Trophoblast cell (in vitro differentiated cells and primary cell): Measurements from ENCODE around the gene DCTN1.

Source experiments
- DNase-seq, 2 donors: peaks; one replicate each; pipeline ENCODE4 v3.0.0-alpha.2; 2016
- H2AFZ ChIP-seq: 2 replicates; pipeline ENCODE4 v1.6.1; 2013; ENCODE audit warnings: low read length, moderate library complexity, mild to moderate bottlenecking; ENCODE audit not compliant: insufficient read depth, poor library complexity
- H2AK5ac ChIP-seq: 2 replicates; pipeline ENCODE4 v1.6.1; 2013; ENCODE audit warnings: mild to moderate bottlenecking, low read length
- H2BK120ac ChIP-seq: 2 replicates; pipeline ENCODE4 v1.6.1; 2013; ENCODE audit warnings: low read length, mild to moderate bottlenecking, moderate library complexity; ENCODE audit not compliant: insufficient read depth, poor library complexity
- H2BK12ac ChIP-seq: 2 replicates; pipeline ENCODE4 v1.6.1; 2013; ENCODE audit warnings: mild to moderate bottlenecking, low read length, moderate library complexity
- H2BK5ac ChIP-seq: 2 replicates; pipeline ENCODE4 v1.6.1; 2013; ENCODE audit warnings: low read length, low read depth, moderate library complexity, mild to moderate bottlenecking; ENCODE audit not compliant: poor library complexity
- H3K14ac ChIP-seq: 2 replicates; pipeline ENCODE4 v1.6.1; 2013; ENCODE audit warnings: mild to moderate bottlenecking, low read length
- H3K18ac ChIP-seq: 2 replicates; pipeline ENCODE4 v1.6.1; 2013; ENCODE audit warnings: mild to moderate bottlenecking, low read length
- H3K23ac ChIP-seq: 2 replicates; pipeline ENCODE4 v1.6.1; 2013; ENCODE audit warnings: low read length
- H3K27ac ChIP-seq: 2 replicates; pipeline ENCODE4 v1.5.1; 2013; ENCODE audit warnings: low read depth, mild to moderate bottlenecking, inconsistent platforms, low read length, moderate library complexity
- H3K27me3 ChIP-seq: 2 replicates; pipeline ENCODE4 v1.6.1; 2013; ENCODE audit warnings: inconsistent platforms, mild to moderate bottlenecking, low read length, moderate library complexity; ENCODE audit not compliant: insufficient read depth
- H3K36me3 ChIP-seq, 2 experiments: 1 replicate in 1 of 2; 2 replicates in 1 of 2; pipeline ENCODE4 v1.6.1; 2013; ENCODE audit warnings: low read length in 2 of 2, mild to moderate bottlenecking in 2 of 2, moderate library complexity in 1 of 2; ENCODE audit not compliant: insufficient read depth in 2 of 2, control insufficient read depth in 1 of 2
- H3K4ac ChIP-seq: 2 replicates; pipeline ENCODE4 v1.6.1; 2013; ENCODE audit warnings: low read depth, mild to moderate bottlenecking, low read length, moderate library complexity
- H3K4me1 ChIP-seq, 2 experiments: 1 replicate in 1 of 2; 2 replicates in 1 of 2; pipeline ENCODE4 v1.6.1; 2013; ENCODE audit warnings: low read length in 2 of 2, mild to moderate bottlenecking in 2 of 2, moderate library complexity in 1 of 2; ENCODE audit not compliant: insufficient read depth in 2 of 2, control insufficient read depth in 1 of 2
- H3K4me2 ChIP-seq: 2 replicates; pipeline ENCODE4 v1.6.1; 2013; ENCODE audit warnings: inconsistent platforms, mild to moderate bottlenecking, low read length, moderate library complexity
- H3K4me3 ChIP-seq: 2 replicates; pipeline ENCODE4 v1.5.1; 2013; ENCODE audit warnings: mild to moderate bottlenecking, low read depth, low read length, inconsistent platforms
- H3K79me1 ChIP-seq: one replicate; pipeline ENCODE4 v1.6.1; 2013; ENCODE audit warnings: low read length
- H3K79me2 ChIP-seq: 2 replicates; pipeline ENCODE4 v1.6.1; 2013; ENCODE audit warnings: low read length, mild to moderate bottlenecking; ENCODE audit not compliant: control insufficient read depth, insufficient read depth, poor library complexity
- H3K9ac ChIP-seq: 2 replicates; pipeline ENCODE4 v1.6.1; 2013; ENCODE audit warnings: mild to moderate bottlenecking, low read length
- H3K9me3 ChIP-seq: 2 replicates; pipeline ENCODE4 v1.6.1; 2013; ENCODE audit warnings: low read depth, mild to moderate bottlenecking, control low read depth, inconsistent platforms, low read length; ENCODE audit not compliant: insufficient read depth
- H4K12ac ChIP-seq: 2 replicates; pipeline ENCODE4 v1.6.1; 2013; ENCODE audit warnings: low read depth, mild to moderate bottlenecking, low read length, moderate library complexity
- H4K8ac ChIP-seq: 2 replicates; pipeline ENCODE4 v1.6.1; 2013; ENCODE audit warnings: low read depth, mild to moderate bottlenecking, low read length, moderate library complexity
- H4K91ac ChIP-seq: one replicate; pipeline ENCODE4 v1.6.1; 2013; ENCODE audit warnings: low read depth, mild to moderate bottlenecking, low read length, moderate library complexity
- WGBS: extraction: QIAGEN DNeasy Blood & Tissue Kit; methylation state at CpG from one replicate; pipeline ENCODE4 v1.1.7; 2013; ENCODE audit warnings: missing lambda C conversion rate; ENCODE audit not compliant: insufficient read length, insufficient coverage; ENCODE audit errors: extremely low coverage; 5-methylcytosine and 5-hydroxymethylcytosine counted together

The DCTN1 gene

GRCh38 chr2:74383254-74383653 is 3.1 kb upstream of the DCTN1 start:
- H3K36me3 ChIP-seq: peaks cover 4 to 9% of the 10 kb centered on the region in 2 experiments
- H2AK5ac ChIP-seq: no peak overlapping the region
- no peak overlapping the region for H3K18ac ChIP-seq
- H2BK12ac ChIP-seq: no peak overlapping the region
- peaks cover 3% of the 10 kb centered on the region for H3K79me2 ChIP-seq
- H4K8ac ChIP-seq: no peak overlapping the region
- WGBS: no CpG with 5 or more reads among the region's 1 CpG
- no peak overlapping the region for H2AFZ ChIP-seq
- no peaks in the 10 kb centered on the region for H3K27me3 ChIP-seq
- H4K91ac ChIP-seq: no peak overlapping the region
- H3K23ac ChIP-seq: no peak overlapping the region
- H3K4me3 ChIP-seq: no peak overlapping the region
- no peak overlapping the region for H3K9ac ChIP-seq
- no peak overlapping the region for H2BK120ac ChIP-seq
- H3K4ac ChIP-seq: no peak overlapping the region
- DNase-seq: no peak
- H4K12ac ChIP-seq: no peak overlapping the region
- no peak overlapping the region for H3K4me2 ChIP-seq
- H3K14ac ChIP-seq: no peak overlapping the region
- H3K79me1 ChIP-seq: no peaks in the 10 kb centered on the region
- no peak overlapping the region for H3K27ac ChIP-seq
- no peaks in the 10 kb centered on the region for H3K9me3 ChIP-seq
- no peak overlapping the region for H2BK5ac ChIP-seq
- H3K4me1 ChIP-seq: peaks cover 5 to 8% of the 10 kb centered on the region in 2 experiments

GRCh38 chr2:74381751-74382150 is 1.6 kb upstream of the DCTN1 start:
- no peaks in the 10 kb centered on the region for H3K27me3 ChIP-seq
- DNase-seq: no peak
- H3K4me1 ChIP-seq: peaks cover 5 to 8% of the 10 kb centered on the region in 2 experiments
- WGBS: no CpG with 5 or more reads among the region's 3 CpGs
- H3K36me3 ChIP-seq: peaks cover 10 to 20% of the 10 kb centered on the region in 2 experiments
- H4K8ac ChIP-seq: no peak overlapping the region
- H3K4me2 ChIP-seq: no peak overlapping the region
- H2BK12ac ChIP-seq: no peak overlapping the region
- no peak overlapping the region for H4K12ac ChIP-seq
- H3K79me2 ChIP-seq: peaks cover 3% of the 10 kb centered on the region
- H3K4ac ChIP-seq: no peak overlapping the region
- no peak overlapping the region for H4K91ac ChIP-seq
- no peak overlapping the region for H2BK120ac ChIP-seq
- H3K14ac ChIP-seq: no peak overlapping the region
- H3K4me3 ChIP-seq: no peak overlapping the region
- no peak overlapping the region for H2AFZ ChIP-seq
- H3K23ac ChIP-seq: no peak overlapping the region
- no peaks in the 10 kb centered on the region for H3K79me1 ChIP-seq
- no peak overlapping the region for H2AK5ac ChIP-seq
- no peak overlapping the region for H3K18ac ChIP-seq
- no peak overlapping the region for H3K27ac ChIP-seq
- no peak overlapping the region for H2BK5ac ChIP-seq
- no peak overlapping the region for H3K9ac ChIP-seq
- no peaks in the 10 kb centered on the region for H3K9me3 ChIP-seq

GRCh38 chr2:74378007-74378406 is 2.1 kb downstream of the DCTN1 start:
- Histone ChIP-seq H3K18ac (no peak overlapping the region), H4K12ac (no peak overlapping the region), H2AFZ (no peak overlapping the region), H3K36me3 (peaks cover 15 to 26% of the 10 kb centered on the region in 2 experiments), H2AK5ac (no peak overlapping the region), H3K23ac (no peak overlapping the region), H3K79me1 (no peaks in the 10 kb centered on the region), H3K9ac (no peak overlapping the region), H3K4me2 (no peak overlapping the region), H3K79me2 (peaks cover 3% of the 10 kb centered on the region), H3K4me3 (no peak overlapping the region), H3K4me1 (peaks cover 5 to 24% of the 10 kb centered on the region in 2 experiments), H3K9me3 (no peaks in the 10 kb centered on the region), H3K27ac (no peak overlapping the region), H2BK12ac (no peak overlapping the region), H3K4ac (no peak overlapping the region), H3K27me3 (no peaks in the 10 kb centered on the region), H4K8ac (no peak overlapping the region), H4K91ac (no peak overlapping the region), H2BK120ac (no peak overlapping the region), H2BK5ac (no peak overlapping the region), H3K14ac (no peak overlapping the region)
- no peak for DNase-seq
- no CpG with 5 or more reads among the region's 10 CpGs for WGBS

- Histone ChIP-seq H3K4ac (no peak overlapping the region), H2BK120ac (no peak overlapping the region), H4K12ac (no peak overlapping the region), H2AK5ac (no peak overlapping the region), H3K4me3 (no peak overlapping the region), H3K79me1 (no peaks in the 10 kb centered on the region), H3K27ac (no peak overlapping the region), H3K23ac (no peak overlapping the region), H3K9me3 (no peaks in the 10 kb centered on the region), H3K18ac (no peak overlapping the region), H2BK12ac (no peak overlapping the region), H3K4me2 (no peak overlapping the region), H3K36me3 (peaks cover 22 to 36% of the 10 kb centered on the region in 2 experiments), H3K9ac (no peak overlapping the region), H4K8ac (no peak overlapping the region), H3K27me3 (no peaks in the 10 kb centered on the region), H3K14ac (no peak overlapping the region), H2AFZ (no peak overlapping the region), H3K4me1 (peaks cover 5 to 24% of the 10 kb centered on the region in 2 experiments), H3K79me2 (peaks cover 3% of the 10 kb centered on the region), H2BK5ac (no peak overlapping the region), H4K91ac (no peak overlapping the region)
- WGBS: no CpG with 5 or more reads among the region's 2 CpGs
- no peak for DNase-seq
These were observed 4.3 kb downstream of the DCTN1 start for GRCh38 chr2:74375838-74376237.
